Endothelial cell of umbilical vein (primary cell): ENCODE results near the gene HSD17B14. TPM values are rescaled to one million over a fixed set of nuclear protein-coding genes. Genes with fewer than 3 reads are reported as not detected.

Experiments
- BruUV-seq: library from RNA; stranded (reverse); fragments of 400-500 nt; replicated peaks from 2 replicates; lab custom pipeline; 2021; lab: Mats Ljungman, UMichigan
- CTCF ChIA-PET: fragments of 300-600, 350-600 bp; sonication (Branson Sonifier 250); formaldehyde crosslinking; loops from one replicate; lab custom pipeline; 2021; ENCODE audit warnings: antibody characterized with exemption, inconsistent platforms; lab: Charles Lee
- POLR2A ChIA-PET: fragments of 300-600, 350-600 bp; sonication (Branson Sonifier 250); formaldehyde crosslinking; loops from one replicate; lab custom pipeline; 2021; ENCODE audit warnings: antibody characterized with exemption, inconsistent platforms; lab: Charles Lee
- DNase-seq: peaks from one replicate; pipeline ENCODE4 v3.0.0-alpha.2; 2011; ENCODE audit warnings: low read depth, low spot score
- FAIRE-seq: peaks from 2 replicates; lab custom pipeline; 2011; peaks lifted over from hg19 to GRCh38; lab: Jason Lieb, UNC
- H2AFZ ChIP-seq: 2 replicates; pipeline ENCODE4 v1.6.0; 2012; ENCODE audit warnings: low read depth, low read length, control low read depth, inconsistent platforms
- H3K27ac ChIP-seq: 2 replicates; pipeline ENCODE4 v1.5.1; 2011; ENCODE audit warnings: low read depth, mild to moderate bottlenecking, control low read depth, low read length, moderate library complexity; ENCODE audit not compliant: insufficient read depth
- H3K27me3 ChIP-seq, 2 experiments: 2 replicates each; pipeline versions ENCODE4 v1.6.0 to v1.6.1; 2011; ENCODE audit warnings: low read length in 2 of 2, mixed read lengths in 1 of 2; ENCODE audit not compliant: control insufficient read depth in 2 of 2, insufficient read depth in 2 of 2
- H3K36me3 ChIP-seq, 2 experiments: 2 replicates in 1 of 2; 3 replicates in 1 of 2; pipeline ENCODE4 v1.5.1; 2011; ENCODE audit warnings: low read length in 2 of 2, mild to moderate bottlenecking in 1 of 2, moderate library complexity in 1 of 2; ENCODE audit not compliant: control insufficient read depth in 2 of 2, insufficient read depth in 2 of 2; ENCODE audit errors: extremely low read depth in 1 of 2
- H3K4me1 ChIP-seq: 3 replicates; pipeline ENCODE4 v1.5.1; 2011; ENCODE audit warnings: mild to moderate bottlenecking, low read length; ENCODE audit not compliant: control insufficient read depth, insufficient read depth; ENCODE audit errors: extremely low read depth
- H3K4me2 ChIP-seq: 2 replicates; pipeline ENCODE4 v1.6.1; 2011; ENCODE audit warnings: low read length, control low read depth, mixed read lengths; ENCODE audit not compliant: insufficient read depth
- H3K4me3 ChIP-seq, 3 experiments: fragments of 200-600 bp in 1 of 3; sonication (generic), shearing (Covaris generic) in 1 of 3; replicated peaks in 1 of 3; 2 replicates each; pipeline ENCODE4 v1.5.1; 2011 to 2016; ENCODE audit warnings: control low read depth in 3 of 3, low read length in 3 of 3, mild to moderate bottlenecking in 2 of 3, inconsistent platforms in 1 of 3, low read depth in 1 of 3, moderate library complexity in 1 of 3; ENCODE audit not compliant: insufficient read depth in 1 of 3
- H3K79me2 ChIP-seq: 2 replicates; pipeline ENCODE4 v1.6.0; 2012; ENCODE audit warnings: low read length, inconsistent platforms; ENCODE audit not compliant: control insufficient read depth, insufficient read depth
- H3K9ac ChIP-seq: replicated peaks from 2 replicates; pipeline ENCODE3; 2011; ENCODE audit warnings: low read length, control low read depth; ENCODE audit not compliant: insufficient read depth; ENCODE audit errors: extremely low read depth
- H3K9me1 ChIP-seq: replicated peaks from 3 replicates; pipeline ENCODE4 v1.6.0; 2011; ENCODE audit warnings: mild to moderate bottlenecking, low read length; ENCODE audit not compliant: control insufficient read depth, insufficient read depth; ENCODE audit errors: extremely low read depth
- H3K9me3 ChIP-seq: replicated peaks from 2 replicates; pipeline ENCODE4 v1.5.1; 2012; ENCODE audit warnings: low read length, inconsistent platforms; ENCODE audit not compliant: control insufficient read depth, insufficient read depth
- H4K20me1 ChIP-seq: replicated peaks from 2 replicates; pipeline ENCODE3; 2011; ENCODE audit warnings: mild to moderate bottlenecking, low read length; ENCODE audit not compliant: control insufficient read depth, insufficient read depth; ENCODE audit errors: extremely low read depth
- EZH2 ChIP-seq: IDR thresholded peaks from 2 replicates; pipeline ENCODE4 v1.6.1; 2012; ENCODE audit warnings: borderline replicate concordance, low read depth, mild to moderate bottlenecking, moderate library complexity, low read length, inconsistent platforms; ENCODE audit not compliant: severe bottlenecking
- FOS ChIP-seq: IDR thresholded peaks from 2 replicates; pipeline ENCODE4 v1.6.1; 2011; ENCODE audit warnings: mild to moderate bottlenecking, low read length, moderate library complexity, borderline replicate concordance; ENCODE audit not compliant: insufficient read depth
- GATA2 ChIP-seq: IDR thresholded peaks from 2 replicates; pipeline ENCODE4 v1.7.0; 2011; ENCODE audit warnings: low read depth, mild to moderate bottlenecking, moderate library complexity, mixed read lengths, low read length; ENCODE audit not compliant: insufficient read length, insufficient read depth
- JUN ChIP-seq: IDR thresholded peaks from 2 replicates; pipeline ENCODE4 v1.6.1; 2011; ENCODE audit warnings: borderline replicate concordance, low read depth; ENCODE audit not compliant: insufficient read length, insufficient read depth
- MAX ChIP-seq: IDR thresholded peaks from 2 replicates; pipeline ENCODE4 v1.6.1; 2011; ENCODE audit not compliant: insufficient read depth, insufficient read length
- MYC ChIP-seq: IDR thresholded peaks from one replicate; pipeline ENCODE4 v1.6.1; 2011; ENCODE audit warnings: mild to moderate bottlenecking, low read depth, low read length
- POLR2A ChIP-seq: IDR thresholded peaks from 2 replicates; pipeline ENCODE4 v1.6.1; 2012; ENCODE audit warnings: low read depth, mild to moderate bottlenecking, control low read depth, low read length
- POLR2AphosphoS5 ChIP-seq: IDR thresholded peaks from 2 replicates; pipeline ENCODE4 v1.6.1; 2012; ENCODE audit warnings: low read depth, mild to moderate bottlenecking, control low read depth, low read length, moderate library complexity; ENCODE audit not compliant: insufficient read depth
- dilution Hi-C: fragments of 300-500 bp; cut with MboI; formaldehyde crosslinking; loops from one replicate; pipeline ENCODE4 v1.15.0; 2019; ENCODE audit warnings: low sequenced_read_pairs; ENCODE audit not compliant: extremely low pct_ligation_motif_present
- intact Hi-C: fragments of 100-400 bp; cut with micrococcal nuclease; formaldehyde crosslinking; loops from one replicate; pipeline ENCODE4 v1.10.0; 2022
- polyA plus RNA-seq, 4 experiments: library from polyadenylated mRNA; depleted of rRNA in 3 of 4; stranded (reverse) in 3 of 4; unstranded in 1 of 4; fragments of >200 nt; gene quantifications; 2 replicates each; pipeline versions ENCODE4 v1.2.1 to v1.2.3, GENCODE V29; 2011 to 2012; ENCODE audit warnings: missing spikeins in 1 of 4
- total RNA-seq: library from RNA; stranded (reverse); gene quantifications from 2 replicates; pipeline ENCODE4 v1.2.3, GENCODE V29; 2021
- TF ChIP-seq, protein P1 (sequence below), 2 donors: IDR thresholded peaks; 1 replicate in 1 of 2; 2 replicates in 1 of 2; pipeline ENCODE4 v1.5.1; 2011; ENCODE audit warnings: low read length in 2 of 2, mild to moderate bottlenecking in 2 of 2, moderate library complexity in 2 of 2, control low read depth in 1 of 2, inconsistent platforms in 1 of 2, low read depth in 1 of 2; ENCODE audit not compliant: insufficient read depth in 1 of 2; ENCODE audit errors: extremely low read depth in 1 of 2

Gene HSD17B14
- total and polyA plus RNA-seq, 2 donors (not counting 3 experiments of a cell fraction or from before 2014, with no cell fraction given): 20.9 to 46.3 TPM

DNA sequence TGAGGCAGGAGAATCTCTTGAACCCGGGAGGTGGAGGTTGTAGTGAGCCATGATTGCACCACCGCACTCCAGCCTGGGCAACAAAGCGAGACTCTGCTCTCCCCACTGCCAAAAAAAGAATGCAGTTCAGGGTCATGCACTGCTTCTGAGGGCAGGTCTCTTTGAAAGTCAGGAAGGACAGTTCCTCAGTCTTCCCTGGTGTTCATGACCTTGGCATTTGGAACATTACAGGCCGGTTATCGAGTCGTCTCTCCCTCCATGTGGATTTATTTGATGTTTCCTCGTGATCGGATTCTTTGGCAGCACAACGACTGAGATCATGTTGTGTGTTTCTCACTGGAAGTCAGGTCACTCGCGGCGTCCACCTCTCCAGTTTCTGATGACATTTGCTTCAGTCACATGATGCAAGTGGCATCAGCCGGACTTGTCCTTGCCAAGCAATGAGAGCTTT, 63.8 kb downstream of the HSD17B14 start:
- no TSS peak for BruUV-seq
- Histone ChIP-seq H3K79me2 (no peaks in the 10 kb centered on the region), H3K4me1 (no peaks in the 10 kb centered on the region), H4K20me1 (no peaks in the 10 kb centered on the region), H3K9me3 (no peaks in the 10 kb centered on the region), H3K36me3 (no peaks in the 10 kb centered on the region), H3K27ac (no peak overlapping the region), H3K4me2 (no peak overlapping the region), H3K9ac (no peak overlapping the region), H2AFZ (no peak overlapping the region), H3K9me1 (no peaks in the 10 kb centered on the region), H3K27me3 (no peaks in the 10 kb centered on the region), H3K4me3 (no peak overlapping the region)
- ChIA-PET CTCF (no interaction called here), POLR2A (no interaction called here)
- TF ChIP-seq MYC (no peak), MAX (no peak), EZH2 (no peak), POLR2A (no peak), POLR2AphosphoS5 (no peak), FOS (no peak), JUN (no peak), GATA2 (no peak)
- TF ChIP-seq, protein P1, sequence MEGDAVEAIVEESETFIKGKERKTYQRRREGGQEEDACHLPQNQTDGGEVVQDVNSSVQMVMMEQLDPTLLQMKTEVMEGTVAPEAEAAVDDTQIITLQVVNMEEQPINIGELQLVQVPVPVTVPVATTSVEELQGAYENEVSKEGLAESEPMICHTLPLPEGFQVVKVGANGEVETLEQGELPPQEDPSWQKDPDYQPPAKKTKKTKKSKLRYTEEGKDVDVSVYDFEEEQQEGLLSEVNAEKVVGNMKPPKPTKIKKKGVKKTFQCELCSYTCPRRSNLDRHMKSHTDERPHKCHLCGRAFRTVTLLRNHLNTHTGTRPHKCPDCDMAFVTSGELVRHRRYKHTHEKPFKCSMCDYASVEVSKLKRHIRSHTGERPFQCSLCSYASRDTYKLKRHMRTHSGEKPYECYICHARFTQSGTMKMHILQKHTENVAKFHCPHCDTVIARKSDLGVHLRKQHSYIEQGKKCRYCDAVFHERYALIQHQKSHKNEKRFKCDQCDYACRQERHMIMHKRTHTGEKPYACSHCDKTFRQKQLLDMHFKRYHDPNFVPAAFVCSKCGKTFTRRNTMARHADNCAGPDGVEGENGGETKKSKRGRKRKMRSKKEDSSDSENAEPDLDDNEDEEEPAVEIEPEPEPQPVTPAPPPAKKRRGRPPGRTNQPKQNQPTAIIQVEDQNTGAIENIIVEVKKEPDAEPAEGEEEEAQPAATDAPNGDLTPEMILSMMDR (IDR thresholded peaks at IDR 0.05; ENCODE audit: extremely low read depth in 1 of 2, insufficient read depth in 1 of 2, low read depth in 1 of 2, low read length in 2 of 2): no peak
- intact Hi-C loops (no loop called here), dilution Hi-C loops (no loop called here)
- FAIRE-seq (no peak), DNase-seq (peak; percentile 13)
